Measurements from ENCODE around the gene IDH3G.

- TF ChIP-seq POLR2A (IDR thresholded peaks at IDR 0.05), result no peak
- TF ChIP-seq, protein P1, sequence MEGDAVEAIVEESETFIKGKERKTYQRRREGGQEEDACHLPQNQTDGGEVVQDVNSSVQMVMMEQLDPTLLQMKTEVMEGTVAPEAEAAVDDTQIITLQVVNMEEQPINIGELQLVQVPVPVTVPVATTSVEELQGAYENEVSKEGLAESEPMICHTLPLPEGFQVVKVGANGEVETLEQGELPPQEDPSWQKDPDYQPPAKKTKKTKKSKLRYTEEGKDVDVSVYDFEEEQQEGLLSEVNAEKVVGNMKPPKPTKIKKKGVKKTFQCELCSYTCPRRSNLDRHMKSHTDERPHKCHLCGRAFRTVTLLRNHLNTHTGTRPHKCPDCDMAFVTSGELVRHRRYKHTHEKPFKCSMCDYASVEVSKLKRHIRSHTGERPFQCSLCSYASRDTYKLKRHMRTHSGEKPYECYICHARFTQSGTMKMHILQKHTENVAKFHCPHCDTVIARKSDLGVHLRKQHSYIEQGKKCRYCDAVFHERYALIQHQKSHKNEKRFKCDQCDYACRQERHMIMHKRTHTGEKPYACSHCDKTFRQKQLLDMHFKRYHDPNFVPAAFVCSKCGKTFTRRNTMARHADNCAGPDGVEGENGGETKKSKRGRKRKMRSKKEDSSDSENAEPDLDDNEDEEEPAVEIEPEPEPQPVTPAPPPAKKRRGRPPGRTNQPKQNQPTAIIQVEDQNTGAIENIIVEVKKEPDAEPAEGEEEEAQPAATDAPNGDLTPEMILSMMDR (IDR thresholded peaks at IDR 0.05), result no peak
Observed at GRCh38 chrX:153820601-153821000, 26.4 kb upstream of the IDH3G start.

Data from uterus (tissue), 2 donors.